H9 (cell line): Measurements from ENCODE around the gene LOXHD1. TPM values are rescaled to one million over a fixed set of nuclear protein-coding genes. Genes with fewer than 3 reads are reported as not detected.

Source experiments
- DNase-seq: peaks from one replicate; pipeline ENCODE4 v3.0.0-alpha.2; 2017
- H2AFZ ChIP-seq: one replicate; pipeline ENCODE4 v1.6.1; 2013; ENCODE audit warnings: mild to moderate bottlenecking, low read length, control low read depth, moderate library complexity
- H2AK5ac ChIP-seq: 2 replicates; pipeline ENCODE4 v1.6.1; 2013; ENCODE audit warnings: low read length, control low read depth, mixed read lengths; ENCODE audit not compliant: insufficient read length
- H2BK120ac ChIP-seq: one replicate; pipeline ENCODE4 v1.6.1; 2013; ENCODE audit warnings: low read depth, mild to moderate bottlenecking, low read length, control low read depth, inconsistent platforms; ENCODE audit not compliant: poor library complexity, severe bottlenecking
- H2BK12ac ChIP-seq: 2 replicates; pipeline ENCODE4 v1.6.1; 2013; ENCODE audit warnings: low read length, control low read depth, mixed read lengths, low read depth; ENCODE audit not compliant: insufficient read length
- H2BK15ac ChIP-seq: 2 replicates; pipeline ENCODE4 v1.6.1; 2013; ENCODE audit warnings: low read depth, low read length, control low read depth
- H2BK20ac ChIP-seq: one replicate; pipeline ENCODE4 v1.6.1; 2013; ENCODE audit warnings: low read depth, mild to moderate bottlenecking, low read length, control low read depth, inconsistent platforms; ENCODE audit not compliant: poor library complexity, severe bottlenecking
- H2BK5ac ChIP-seq: 2 replicates; pipeline ENCODE4 v1.6.1; 2013; ENCODE audit warnings: low read length, control low read depth, mixed read lengths; ENCODE audit not compliant: insufficient read length
- H3K14ac ChIP-seq: 2 replicates; pipeline ENCODE4 v1.6.1; 2013; ENCODE audit warnings: low read length, control low read depth; ENCODE audit not compliant: insufficient read depth
- H3K18ac ChIP-seq: 2 replicates; pipeline ENCODE4 v1.6.1; 2013; ENCODE audit warnings: low read depth, mild to moderate bottlenecking, mixed read lengths, low read length, control low read depth; ENCODE audit not compliant: insufficient read length
- H3K23ac ChIP-seq: 2 replicates; pipeline ENCODE4 v1.6.1; 2013; ENCODE audit warnings: low read length, control low read depth, mixed read lengths, low read depth; ENCODE audit not compliant: insufficient read length
- H3K23me2 ChIP-seq: 2 replicates; pipeline ENCODE4 v1.6.1; 2013; ENCODE audit warnings: low read depth, mild to moderate bottlenecking, mixed read lengths, low read length, control low read depth; ENCODE audit not compliant: insufficient read length, poor library complexity, severe bottlenecking
- H3K27ac ChIP-seq: 2 replicates; pipeline ENCODE4 v1.5.1; 2013; ENCODE audit warnings: low read length, control low read depth, mixed read lengths, low read depth; ENCODE audit not compliant: insufficient read length
- H3K27me3 ChIP-seq: 2 replicates; pipeline ENCODE4 v1.6.1; 2013; ENCODE audit warnings: low read length, control low read depth, inconsistent platforms; ENCODE audit not compliant: insufficient read depth
- H3K4ac ChIP-seq: 2 replicates; pipeline ENCODE4 v1.6.1; 2013; ENCODE audit warnings: low read depth, mild to moderate bottlenecking, control low read depth, inconsistent platforms, low read length, moderate library complexity
- H3K4me1 ChIP-seq: 2 replicates; pipeline ENCODE4 v1.6.1; 2013; ENCODE audit warnings: low read length, control low read depth, inconsistent platforms; ENCODE audit not compliant: insufficient read depth
- H3K4me2 ChIP-seq: 2 replicates; pipeline ENCODE4 v1.6.1; 2013; ENCODE audit warnings: low read length, control low read depth, mixed read lengths; ENCODE audit not compliant: insufficient read length, insufficient read depth
- H3K56ac ChIP-seq: 2 replicates; pipeline ENCODE4 v1.6.1; 2013; ENCODE audit warnings: low read depth, mild to moderate bottlenecking, mixed read lengths, low read length, control low read depth; ENCODE audit not compliant: insufficient read length
- H3K79me1 ChIP-seq: 2 replicates; pipeline ENCODE4 v1.6.1; 2013; ENCODE audit warnings: low read depth, mild to moderate bottlenecking, moderate library complexity, low read length, control low read depth, inconsistent platforms; ENCODE audit not compliant: insufficient read depth, poor library complexity, severe bottlenecking
- H3K79me2 ChIP-seq: 2 replicates; pipeline ENCODE4 v1.6.1; 2013; ENCODE audit warnings: low read length, control low read depth, inconsistent platforms; ENCODE audit not compliant: insufficient read depth
- H3K9ac ChIP-seq: 2 replicates; pipeline ENCODE4 v1.6.1; 2013; ENCODE audit warnings: low read length, control low read depth, mixed read lengths; ENCODE audit not compliant: insufficient read length; ENCODE audit errors: extremely low read depth
- H3K9me3 ChIP-seq: one replicate; pipeline ENCODE4 v1.6.1; 2013; ENCODE audit warnings: low read depth, low read length, inconsistent platforms; ENCODE audit not compliant: control insufficient read depth
- H3T11ph ChIP-seq: one replicate; pipeline ENCODE4 v1.6.1; 2013; ENCODE audit warnings: mild to moderate bottlenecking, low read length, control low read depth, inconsistent platforms
- H4K20me1 ChIP-seq: one replicate; pipeline ENCODE4 v1.6.1; 2013; ENCODE audit not compliant: control insufficient read depth, insufficient read length, insufficient read depth
- H4K5ac ChIP-seq: 2 replicates; pipeline ENCODE4 v1.6.1; 2013; ENCODE audit warnings: low read depth, mild to moderate bottlenecking, mixed read lengths, low read length, control low read depth; ENCODE audit not compliant: insufficient read length
- H4K8ac ChIP-seq: replicated peaks from 2 replicates; pipeline ENCODE4 v1.6.1; 2013; ENCODE audit warnings: low read length, control low read depth, mixed read lengths, low read depth; ENCODE audit not compliant: insufficient read length
- H4K91ac ChIP-seq: 2 replicates; pipeline ENCODE4 v1.6.1; 2013; ENCODE audit warnings: low read depth, mild to moderate bottlenecking, moderate library complexity, mixed read lengths, low read length, control low read depth; ENCODE audit not compliant: insufficient read length
- H3K27ac Mint-ChIP-seq, 3 experiments: 2 replicates in 2 of 3; 3 replicates in 1 of 3; pipeline ENCODE4 v1.8.0; 2020 to 2021; ENCODE audit warnings: mixed read lengths in 3 of 3, mild to moderate bottlenecking in 1 of 3, moderate library complexity in 1 of 3
- H3K27me3 Mint-ChIP-seq: 2 replicates; pipeline ENCODE4 v1.8.0; 2021; ENCODE audit warnings: low read depth, mild to moderate bottlenecking, moderate library complexity, mixed read lengths
- H3K36me3 Mint-ChIP-seq, 3 experiments: 2 replicates in 2 of 3; 3 replicates in 1 of 3; pipeline ENCODE4 v1.8.0; 2020 to 2021; ENCODE audit warnings: low read depth in 3 of 3, mixed read lengths in 3 of 3; ENCODE audit not compliant: insufficient read depth in 1 of 3
- H3K4me1 Mint-ChIP-seq, 2 experiments: 2 replicates each; pipeline ENCODE4 v1.8.0; 2020; ENCODE audit warnings: mixed read lengths in 2 of 2
- H3K4me3 Mint-ChIP-seq, 2 experiments: 2 replicates in 1 of 2; 3 replicates in 1 of 2; pipeline ENCODE4 v1.8.0; 2020 to 2021; ENCODE audit warnings: mild to moderate bottlenecking in 2 of 2, mixed read lengths in 2 of 2, moderate library complexity in 1 of 2
- H3K9me3 Mint-ChIP-seq, 2 experiments: 2 replicates in 1 of 2; 3 replicates in 1 of 2; pipeline ENCODE4 v1.8.0; 2020; ENCODE audit warnings: mild to moderate bottlenecking in 2 of 2, mixed read lengths in 2 of 2, moderate library complexity in 1 of 2
- CTCF ChIP-seq: fragments of 200-600 bp; sonication (generic); conservative IDR thresholded peaks from 3 replicates; pipeline ENCODE4 v1.8.0; 2021; ENCODE audit warnings: antibody characterized with exemption, mild to moderate bottlenecking
- WGBS: extraction: QIAGEN DNeasy Blood & Tissue Kit; methylation state at CpG from one replicate; pipeline ENCODE4 v1.1.7; 2013; ENCODE audit warnings: missing lambda C conversion rate, low lambda C conversion rate, mixed read lengths; ENCODE audit not compliant: insufficient read length; ENCODE audit errors: extremely low coverage; 5-methylcytosine and 5-hydroxymethylcytosine counted together
- total RNA-seq: library from RNA; stranded (reverse); gene quantifications from 2 replicates; pipeline ENCODE4 v1.2.1, GENCODE V29; 2021

Gene LOXHD1
- total RNA-seq, 1 experiment from 2014 or later = 0.07 TPM

DNA sequence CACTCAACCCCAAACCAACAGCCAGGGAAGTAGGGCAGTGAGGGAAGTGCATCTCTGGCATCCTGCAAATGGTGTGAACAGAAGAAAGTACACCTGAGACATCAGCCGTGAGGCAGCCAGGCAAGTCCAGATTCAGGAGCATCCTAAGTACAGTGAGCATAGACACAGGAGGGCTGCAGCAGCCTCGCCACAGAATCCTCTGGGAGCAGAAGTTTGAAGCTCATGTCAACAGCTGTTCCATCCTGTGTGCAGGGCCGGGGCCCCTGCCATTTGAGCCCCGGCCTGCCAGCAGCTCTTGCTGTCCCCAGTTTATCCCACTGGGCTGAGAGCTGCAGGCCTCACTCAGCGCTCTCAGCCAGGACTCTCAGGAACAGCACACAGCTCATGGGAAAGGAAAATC, 14.5 kb downstream of the LOXHD1 start:
- Histone ChIP-seq H4K5ac (no peak overlapping the region), H2AK5ac (no peak overlapping the region), H3K23me2 (no peaks in the 10 kb centered on the region), H3K4me2 (no peak overlapping the region), H2BK12ac (no peak overlapping the region), H2AFZ (no peak overlapping the region), H3K27me3 (no peaks in the 10 kb centered on the region), H2BK120ac (no peak overlapping the region), H3K56ac (no peak overlapping the region), H3K14ac (no peak overlapping the region; the same call in 1 of the 2 replicates), H3K9ac (no peak overlapping the region), H3K4ac (no peak overlapping the region), H2BK5ac (no peak overlapping the region), H4K20me1 (no peaks in the 10 kb centered on the region), H3K4me1 (no peaks in the 10 kb centered on the region), H3K79me2 (no peaks in the 10 kb centered on the region), H3K9me3 (no peaks in the 10 kb centered on the region), H3K23ac (no peak overlapping the region), H3K79me1 (no peaks in the 10 kb centered on the region), H4K91ac (no peak overlapping the region), H3K27ac (no peak overlapping the region), H2BK15ac (no peak overlapping the region), H3K18ac (no peak overlapping the region), H4K8ac (no peak overlapping the region), H3T11ph (no peak overlapping the region), H2BK20ac (no peak overlapping the region)
- Mint-ChIP-seq H3K9me3 (no peaks in the 10 kb centered on the region), H3K27me3 (peaks cover 2% of the 10 kb centered on the region; the same call in 1 of the 2 replicates), H3K36me3 (no peaks in the 10 kb centered on the region), H3K4me3 (no peak overlapping the region), H3K27ac (no peak overlapping the region; a peak in 1 of 7 replicates), H3K4me1 (no peaks in the 10 kb centered on the region)
- DNase-seq = no peak
- no CpG with 5 or more reads among the region's 5 CpGs for WGBS
- no peak for TF ChIP-seq CTCF
